Stimulated activated memory B cell treated with anti-CD40 and anti-IgM and Interleukin-4, amounts not matched to agents 10 μg/mL and 1 μg/mL and 100 μg/mL, for 72 hours (primary cell): ENCODE data around the gene BBC3.

Experiments used
- ATAC-seq: fragments of 150-1000 bp; cut with Tn5 transposase; 2 replicates; pipeline ENCODE4 v1.10.0; 2021
- H3K27ac Mint-ChIP-seq: one replicate; pipeline ENCODE4 v1.8.0; 2022; ENCODE audit warnings: mild to moderate bottlenecking, mixed read lengths
- H3K27me3 Mint-ChIP-seq: one replicate; pipeline ENCODE4 v1.8.0; 2022; ENCODE audit warnings: mixed read lengths
- H3K36me3 Mint-ChIP-seq: one replicate; pipeline ENCODE4 v1.8.0; 2022; ENCODE audit warnings: mixed read lengths
- H3K4me1 Mint-ChIP-seq: one replicate; pipeline ENCODE4 v1.8.0; 2022; ENCODE audit warnings: mixed read lengths
- H3K4me3 Mint-ChIP-seq: one replicate; pipeline ENCODE4 v1.8.0; 2022; ENCODE audit warnings: mild to moderate bottlenecking, moderate library complexity, mixed read lengths
- H3K9me3 Mint-ChIP-seq: one replicate; pipeline ENCODE4 v1.8.0; 2022; ENCODE audit warnings: mixed read lengths

The BBC3 gene

DNA sequence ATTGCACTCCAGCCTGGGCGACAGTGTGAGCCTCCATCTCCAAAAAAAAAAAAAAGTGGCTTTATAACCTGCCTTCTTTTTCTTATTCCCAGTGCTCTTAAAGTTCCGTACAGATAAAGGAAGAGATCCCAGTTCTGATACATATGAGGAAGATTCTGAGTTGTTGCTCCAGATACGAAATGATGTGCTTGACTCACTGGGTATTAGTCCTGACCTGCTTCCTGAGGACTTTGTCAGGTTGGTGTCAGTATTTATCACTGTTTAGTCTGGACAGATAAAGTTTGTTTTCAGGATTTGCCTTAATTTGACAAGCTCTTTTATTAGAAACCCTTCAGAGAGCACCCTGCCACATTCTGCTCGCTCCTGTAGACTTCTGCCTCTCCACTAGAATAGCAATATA lies 33.9 kb downstream of the BBC3 start:
- H3K9me3 Mint-ChIP-seq: no peaks in the 10 kb centered on the region
- H3K4me1 Mint-ChIP-seq: peaks cover 26% of the 10 kb centered on the region
- no peak overlapping the region for H3K27ac Mint-ChIP-seq
- H3K4me3 Mint-ChIP-seq: no peak overlapping the region
- peaks cover 39% of the 10 kb centered on the region for H3K36me3 Mint-ChIP-seq
- ATAC-seq: no peak
- no peaks in the 10 kb centered on the region for H3K27me3 Mint-ChIP-seq

DNA sequence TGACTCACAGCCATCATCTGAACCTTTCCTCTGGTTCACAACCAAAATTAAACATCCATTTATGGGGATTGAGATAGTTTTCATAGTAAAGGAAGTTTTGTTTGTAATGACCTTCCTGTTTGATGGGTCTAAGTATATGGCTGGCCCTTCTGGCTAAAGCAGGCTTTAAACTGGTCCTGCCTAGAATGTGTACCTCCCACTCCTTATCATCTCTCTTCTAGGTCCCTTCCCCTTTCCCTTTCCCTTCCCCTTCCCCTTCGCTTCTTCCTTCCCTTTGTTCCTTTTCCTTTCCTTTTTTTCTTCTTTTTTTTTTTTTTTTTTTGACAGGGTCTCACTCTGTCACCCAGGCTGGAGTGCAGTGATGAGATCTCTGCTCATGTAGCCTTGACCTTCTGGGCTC lies 35.6 kb downstream of the BBC3 start:
- H3K27ac Mint-ChIP-seq: peak overlapping the region; percentile 73

DNA sequence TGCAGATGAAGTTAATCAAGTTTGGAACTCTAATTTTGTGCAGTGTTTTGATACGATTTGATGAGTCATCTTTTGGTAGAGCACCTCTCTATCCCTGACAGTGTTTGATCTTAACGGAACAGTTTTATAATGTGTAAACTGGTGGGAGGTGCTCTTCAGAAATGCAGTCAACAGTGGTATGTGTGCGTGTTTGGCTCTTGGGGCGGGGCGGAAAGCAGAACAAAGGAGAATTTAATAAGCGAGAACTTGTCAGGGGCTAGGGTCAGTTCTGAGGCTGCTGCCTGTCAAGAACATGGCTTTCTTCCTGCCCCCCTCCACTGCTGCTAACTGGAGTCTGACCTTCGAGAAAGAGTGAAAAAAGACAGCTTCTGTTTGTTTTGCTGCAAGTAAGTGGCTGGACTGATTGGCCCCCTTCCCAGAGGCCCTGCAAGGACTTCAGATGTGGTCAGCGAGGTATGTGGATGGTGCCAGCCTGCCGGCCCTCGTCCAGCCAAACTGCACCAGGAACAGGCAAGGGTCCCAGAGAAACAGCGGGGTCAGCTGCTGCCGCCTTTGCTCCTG lies 40.8 kb downstream of the BBC3 start:
- Mint-ChIP-seq H3K4me3 (no peak overlapping the region), H3K27ac (peak overlapping the region; percentile 43), H3K4me1 (peaks cover 29% of the 10 kb centered on the region), H3K36me3 (peaks cover 24% of the 10 kb centered on the region), H3K27me3 (no peaks in the 10 kb centered on the region), H3K9me3 (no peaks in the 10 kb centered on the region)
- ATAC-seq: no peak

More for the DNA sequence above, 35.6 kb downstream of the BBC3 start:
- Mint-ChIP-seq H3K27me3 (no peaks in the 10 kb centered on the region), H3K9me3 (no peaks in the 10 kb centered on the region), H3K36me3 (peaks cover 43% of the 10 kb centered on the region), H3K4me1 (peaks cover 20% of the 10 kb centered on the region), H3K4me3 (no peak overlapping the region)
- no peak for ATAC-seq

DNA sequence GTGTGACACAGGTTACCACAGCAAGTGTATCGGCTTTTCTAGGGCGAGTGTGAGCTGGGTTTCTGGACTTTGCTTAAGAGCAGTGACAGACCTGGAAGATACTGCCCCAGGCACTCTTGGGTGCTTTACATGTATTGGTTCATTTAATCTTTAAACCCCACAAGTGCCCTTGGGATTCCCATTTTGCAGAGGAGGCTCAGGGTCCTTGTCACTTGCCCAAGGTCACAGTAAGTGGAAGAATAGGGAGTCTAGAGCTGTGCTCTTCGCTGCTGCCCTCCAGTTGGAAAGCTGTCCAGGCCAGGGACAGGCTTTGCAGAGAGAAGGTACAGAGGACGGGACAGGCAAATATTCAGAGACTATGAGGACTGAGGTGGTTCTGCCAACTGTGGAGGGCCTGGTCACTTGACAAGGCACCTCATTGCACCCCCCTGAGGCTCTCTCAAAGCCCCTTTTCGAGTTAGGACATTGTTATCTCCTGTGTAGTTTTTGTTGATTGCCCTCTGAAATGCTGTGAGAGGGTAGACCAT lies 42.4 kb downstream of the BBC3 start:
- no peak overlapping the region for H3K4me3 Mint-ChIP-seq
- H3K27ac Mint-ChIP-seq: peak overlapping the region; percentile 84
- no peaks in the 10 kb centered on the region for H3K9me3 Mint-ChIP-seq
- no peaks in the 10 kb centered on the region for H3K27me3 Mint-ChIP-seq
- peaks cover 37% of the 10 kb centered on the region for H3K4me1 Mint-ChIP-seq
- ATAC-seq: no peak
- peaks cover 32% of the 10 kb centered on the region for H3K36me3 Mint-ChIP-seq

DNA sequence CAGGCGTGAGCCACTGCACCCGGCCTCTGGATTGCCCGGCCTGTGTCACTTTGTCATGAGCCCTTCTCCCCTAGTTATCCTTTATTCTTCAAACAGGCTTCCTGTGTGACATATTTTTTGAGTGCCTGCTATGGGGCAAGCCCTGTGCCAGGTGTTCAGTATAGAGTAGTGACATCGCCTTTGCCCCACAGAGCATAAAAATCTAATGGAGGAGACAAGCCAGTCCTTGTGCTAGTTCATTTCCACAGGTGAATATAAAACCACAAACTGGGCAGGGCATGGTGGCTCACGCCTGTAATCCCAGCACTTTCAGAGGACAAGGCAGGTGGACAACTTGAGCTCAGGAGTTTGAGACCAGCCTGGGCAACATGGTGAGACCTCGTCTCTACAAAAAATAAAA lies 43.2 kb downstream of the BBC3 start:
- no peak for ATAC-seq
- Mint-ChIP-seq H3K4me3 (no peak overlapping the region), H3K27ac (peak overlapping the region; percentile 84), H3K27me3 (no peaks in the 10 kb centered on the region), H3K36me3 (peaks cover 35% of the 10 kb centered on the region), H3K9me3 (no peaks in the 10 kb centered on the region), H3K4me1 (peaks cover 37% of the 10 kb centered on the region)

DNA sequence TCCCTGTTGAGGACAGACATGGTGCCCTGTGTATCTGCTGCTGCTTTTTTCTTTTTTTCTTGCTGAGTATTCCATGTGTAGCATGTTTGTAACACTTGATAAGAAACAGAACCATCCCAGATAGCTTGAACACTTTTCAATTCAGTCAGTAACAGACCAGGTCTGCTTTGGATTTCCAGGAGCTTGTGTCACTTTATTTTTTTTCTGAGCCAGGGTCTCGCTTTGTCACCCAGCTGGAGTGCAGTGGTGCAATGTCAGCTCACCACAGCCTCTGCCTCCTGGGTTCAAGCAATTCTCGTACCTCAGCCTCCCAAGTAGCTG lies 43.7 kb downstream of the BBC3 start:
- no peak for ATAC-seq
- no peaks in the 10 kb centered on the region for H3K9me3 Mint-ChIP-seq
- H3K4me3 Mint-ChIP-seq: no peak overlapping the region
- peaks cover 41% of the 10 kb centered on the region for H3K4me1 Mint-ChIP-seq
- peak overlapping the region; percentile 84 for H3K27ac Mint-ChIP-seq
- no peaks in the 10 kb centered on the region for H3K27me3 Mint-ChIP-seq
- H3K36me3 Mint-ChIP-seq: peaks cover 40% of the 10 kb centered on the region

DNA sequence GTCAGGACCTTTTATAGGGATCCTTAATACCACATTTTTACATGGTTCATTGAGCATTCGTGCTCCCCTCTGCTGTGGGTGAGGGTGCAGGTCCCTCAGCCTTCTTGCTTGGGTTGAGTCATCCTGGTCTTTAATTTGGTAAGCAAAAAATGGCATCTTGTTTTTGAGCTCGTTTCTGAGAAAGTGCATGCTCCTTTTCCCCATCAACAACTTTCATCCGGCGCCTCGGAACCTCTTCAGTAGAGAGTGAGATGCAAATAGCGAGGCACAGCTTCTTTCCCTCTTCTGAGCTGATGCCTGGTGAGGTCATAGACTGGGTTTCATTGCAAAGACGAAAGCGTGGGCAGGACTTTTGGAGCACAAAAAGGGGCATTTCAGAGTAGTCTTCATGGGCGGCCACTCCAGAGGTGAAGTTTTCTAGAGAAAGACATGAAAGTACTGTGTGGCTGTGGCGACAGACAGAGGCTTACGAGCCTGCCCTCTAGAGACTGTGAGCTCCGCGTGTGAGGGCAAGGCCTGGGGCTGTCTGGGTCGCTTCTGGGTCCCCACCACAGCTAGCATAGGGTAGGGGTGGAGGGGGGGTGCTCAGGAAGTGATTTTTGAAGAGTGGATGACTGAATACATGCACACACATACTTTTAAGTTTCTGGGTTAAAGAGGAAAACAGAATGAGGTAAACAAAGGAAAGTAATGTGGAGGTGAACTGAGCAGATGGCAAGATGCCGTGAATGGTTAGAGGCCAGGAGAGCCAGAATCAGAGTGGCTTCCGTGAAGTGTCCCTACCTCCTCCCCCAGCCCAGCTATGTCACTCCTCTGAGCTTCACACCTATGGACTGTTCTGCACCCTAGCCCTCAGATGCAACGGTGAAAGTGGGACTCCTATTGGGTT lies 44.3 kb downstream of the BBC3 start:
- Mint-ChIP-seq H3K27ac (peak overlapping the region; percentile 84), H3K36me3 (peaks cover 45% of the 10 kb centered on the region), H3K9me3 (no peaks in the 10 kb centered on the region), H3K27me3 (no peaks in the 10 kb centered on the region), H3K4me3 (peak overlapping the region; percentile 14), H3K4me1 (peaks cover 46% of the 10 kb centered on the region)
- peak; percentile 94 for ATAC-seq

DNA sequence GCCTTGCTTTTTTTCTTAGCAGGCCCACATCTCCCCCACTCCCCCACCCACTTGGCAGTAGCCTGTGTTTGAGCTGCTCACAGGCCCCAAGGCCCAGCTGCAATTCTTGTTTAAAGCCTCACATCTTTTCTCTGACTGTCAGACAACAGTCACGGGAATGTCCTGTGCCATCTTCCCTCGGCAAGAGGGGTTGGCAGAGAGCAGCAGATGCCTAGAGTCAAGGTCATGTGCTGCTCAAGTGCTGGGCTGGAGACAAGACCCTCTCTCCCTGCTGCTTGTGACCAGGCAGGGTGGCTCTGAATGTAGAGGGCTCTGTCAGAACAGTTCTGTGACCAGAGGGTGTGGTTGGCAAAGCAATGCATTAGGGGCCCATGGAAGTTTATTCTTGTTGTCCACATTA lies 47.4 kb downstream of the BBC3 start:
- Mint-ChIP-seq H3K4me3 (no peak overlapping the region), H3K27ac (peak overlapping the region; percentile 72), H3K27me3 (no peaks in the 10 kb centered on the region), H3K4me1 (peaks cover 41% of the 10 kb centered on the region), H3K9me3 (no peaks in the 10 kb centered on the region), H3K36me3 (peaks cover 42% of the 10 kb centered on the region)
- no peak for ATAC-seq

DNA sequence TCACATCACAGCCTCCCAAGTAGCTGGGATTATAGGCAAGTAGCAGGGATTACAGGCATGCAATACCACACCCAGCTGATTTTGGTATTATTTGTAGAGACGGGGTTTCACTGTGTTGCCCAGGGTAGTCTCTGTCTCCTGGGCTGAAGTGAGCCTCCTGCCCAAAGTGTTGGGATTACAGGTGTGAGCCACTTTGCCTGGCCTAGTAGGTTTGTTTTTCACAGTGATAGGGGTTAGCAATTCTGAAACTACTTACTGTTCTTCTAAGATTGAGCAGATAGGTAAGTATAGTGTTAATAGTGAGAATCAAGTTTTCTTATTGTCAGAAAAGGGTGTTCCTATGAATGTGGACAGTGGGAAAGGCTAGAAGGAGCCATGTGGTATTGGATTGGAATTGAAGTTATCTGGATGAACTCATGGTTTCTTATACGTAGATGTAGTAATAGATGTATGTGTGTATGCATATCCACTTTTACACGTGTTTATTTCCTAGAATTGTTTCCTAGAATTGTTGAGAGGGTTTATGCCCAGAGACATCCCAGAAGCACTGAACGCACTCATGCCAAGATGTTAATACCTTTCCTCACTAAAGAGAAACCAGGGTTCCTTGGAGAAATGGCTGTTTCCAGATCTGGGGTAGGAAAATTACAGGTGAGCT lies 51.2 kb downstream of the BBC3 start:
- no peaks in the 10 kb centered on the region for H3K27me3 Mint-ChIP-seq
- H3K27ac Mint-ChIP-seq: no peak overlapping the region
- no peaks in the 10 kb centered on the region for H3K9me3 Mint-ChIP-seq
- no peak overlapping the region for H3K4me3 Mint-ChIP-seq
- peaks cover 23% of the 10 kb centered on the region for H3K4me1 Mint-ChIP-seq
- ATAC-seq: no peak
- H3K36me3 Mint-ChIP-seq: peaks cover 52% of the 10 kb centered on the region

DNA sequence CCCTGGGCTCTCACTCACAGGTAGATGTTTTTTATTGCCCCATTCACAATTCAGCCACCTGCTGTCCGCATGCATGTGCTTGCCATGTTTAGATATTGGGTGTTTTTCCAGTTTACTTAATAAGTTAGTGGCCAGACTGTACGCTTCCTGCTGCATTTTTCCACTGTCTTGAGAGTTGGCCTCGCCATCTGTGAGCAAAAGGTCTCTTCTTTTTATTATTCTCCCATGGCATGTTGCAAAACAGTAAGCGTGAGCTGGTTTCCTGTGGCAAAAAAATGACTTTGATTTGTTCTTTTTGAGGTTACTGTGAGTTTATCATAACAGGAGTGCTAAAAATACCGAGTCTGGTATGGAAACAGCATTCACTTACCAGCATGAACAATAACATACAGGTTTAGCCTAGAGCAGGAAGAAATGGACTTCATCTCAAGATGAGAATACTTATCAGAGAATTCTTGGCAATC lies 54.3 kb downstream of the BBC3 start:
- H3K4me1 Mint-ChIP-seq: peaks cover 7% of the 10 kb centered on the region
- peak overlapping the region; percentile 57 for H3K27ac Mint-ChIP-seq
- H3K27me3 Mint-ChIP-seq: no peaks in the 10 kb centered on the region
- ATAC-seq: no peak
- H3K4me3 Mint-ChIP-seq: no peak overlapping the region
- peaks cover 50% of the 10 kb centered on the region for H3K36me3 Mint-ChIP-seq
- H3K9me3 Mint-ChIP-seq: no peaks in the 10 kb centered on the region

DNA sequence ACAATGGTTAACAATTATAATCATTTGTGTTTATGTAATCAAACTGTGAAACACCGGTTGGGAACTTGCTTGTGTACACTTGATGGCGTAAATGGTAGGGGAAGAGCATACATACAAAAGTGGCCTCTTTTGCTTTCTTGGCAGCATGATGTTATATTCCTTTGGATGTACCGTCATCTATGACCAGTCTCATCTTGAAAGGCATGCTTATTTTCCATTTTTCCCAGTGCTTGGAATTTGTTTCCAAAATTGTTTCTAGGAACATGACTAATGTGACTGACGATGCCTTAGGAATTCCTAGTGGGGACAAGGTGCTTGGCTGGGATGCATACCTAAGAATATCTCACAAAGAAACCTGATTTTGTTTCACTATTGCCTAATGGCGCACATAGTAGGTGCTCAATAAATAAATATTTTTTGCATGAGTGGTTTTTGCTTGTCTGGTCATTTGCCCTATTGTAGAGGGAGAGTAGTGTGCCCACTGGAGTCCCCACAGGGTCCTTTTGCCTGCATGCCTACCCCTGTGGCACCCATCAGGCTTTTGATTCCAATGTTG lies 54.9 kb downstream of the BBC3 start:
- Mint-ChIP-seq H3K4me3 (no peak overlapping the region), H3K36me3 (peaks cover 50% of the 10 kb centered on the region)

DNA sequence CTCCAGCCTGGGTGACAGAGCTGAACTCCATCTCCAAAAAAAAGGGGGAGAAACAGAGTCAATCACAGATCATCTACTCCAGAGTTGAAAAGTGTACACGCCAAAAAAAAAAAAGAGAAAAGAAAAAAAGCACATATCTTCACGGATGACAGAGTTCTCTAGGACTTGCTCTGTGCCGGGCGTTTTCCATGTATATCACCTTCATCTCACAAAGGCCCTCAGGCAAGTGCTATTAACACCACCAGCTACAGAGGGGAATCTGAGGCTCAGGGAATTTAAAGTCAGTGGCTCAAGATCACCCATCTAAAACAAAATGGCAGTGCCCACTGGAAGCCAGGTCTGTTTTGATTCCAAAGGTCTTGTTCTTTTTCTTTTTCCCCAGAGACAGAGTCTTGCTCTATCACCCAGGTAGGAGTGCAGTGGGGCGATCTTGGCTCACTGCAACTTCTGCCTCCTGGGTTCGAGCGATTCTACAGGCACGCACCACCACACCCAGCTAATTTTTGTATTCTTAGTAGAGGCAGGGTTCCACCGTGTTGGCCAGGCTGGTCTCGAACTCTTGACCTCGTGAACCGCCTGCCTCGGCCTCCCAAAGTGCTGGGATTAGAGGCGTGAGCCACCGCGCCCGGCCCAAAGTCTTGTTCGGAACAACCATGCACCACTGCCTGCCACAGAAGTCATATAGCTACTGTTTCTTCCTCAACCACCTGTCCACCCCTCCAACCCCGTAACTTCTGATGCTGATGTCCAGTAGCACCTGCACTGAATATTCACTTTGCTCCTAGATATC lies 58.1 kb downstream of the BBC3 start:
- Mint-ChIP-seq H3K27ac (no peak overlapping the region), H3K36me3 (peaks cover 53% of the 10 kb centered on the region), H3K4me3 (no peak overlapping the region), H3K9me3 (no peaks in the 10 kb centered on the region), H3K27me3 (no peaks in the 10 kb centered on the region), H3K4me1 (peaks cover 7% of the 10 kb centered on the region)
- no peak for ATAC-seq

More for the DNA sequence above, 54.9 kb downstream of the BBC3 start:
- ATAC-seq: no peak
- H3K9me3 Mint-ChIP-seq: no peaks in the 10 kb centered on the region
- H3K4me1 Mint-ChIP-seq: peaks cover 7% of the 10 kb centered on the region
- peak overlapping the region; percentile 57 for H3K27ac Mint-ChIP-seq
- H3K27me3 Mint-ChIP-seq: no peaks in the 10 kb centered on the region
